Rectal smooth muscle tissue (tissue), 1 donor: ENCODE measurements around the gene ZSCAN22.
"Not testable (repeated sequence)": the region's sequence is repeated elsewhere in the genome, so short reads cannot be mapped to it uniquely, and the experiment has no call there.

ENCODE experiments used
- H3K27ac ChIP-seq: one replicate; pipeline ENCODE4 v1.7.0; 2013; ENCODE audit warnings: low read depth, low read length, inconsistent platforms
- H3K27me3 ChIP-seq: one replicate; pipeline ENCODE4 v1.7.0; 2013; ENCODE audit warnings: low read length; ENCODE audit not compliant: control insufficient read depth, insufficient read depth
- H3K36me3 ChIP-seq: one replicate; pipeline ENCODE4 v1.7.0; 2013; ENCODE audit warnings: low read length; ENCODE audit not compliant: control insufficient read depth, insufficient read depth
- H3K4me1 ChIP-seq: one replicate; pipeline ENCODE4 v1.7.0; 2013; ENCODE audit warnings: low read length; ENCODE audit not compliant: control insufficient read depth, insufficient read depth
- H3K4me3 ChIP-seq: one replicate; pipeline ENCODE4 v1.7.0; 2013; ENCODE audit warnings: low read length
- H3K9ac ChIP-seq: one replicate; pipeline ENCODE4 v1.7.0; 2013; ENCODE audit warnings: low read length

ZSCAN22 gene

GRCh38 chr19:58348080-58348479 lies 21.3 kb downstream of the ZSCAN22 start:
- not testable (repeated sequence) for H3K9ac ChIP-seq, H3K36me3 ChIP-seq, H3K4me1 ChIP-seq, H3K27ac ChIP-seq, H3K27me3 ChIP-seq
- peak overlapping the region; percentile 53 for H3K4me3 ChIP-seq

- H3K27me3 ChIP-seq, result peaks cover 6% of the 10 kb centered on the region
- H3K9ac ChIP-seq, result no peak overlapping the region
- no peaks in the 10 kb centered on the region for H3K4me1 ChIP-seq
- no peaks in the 10 kb centered on the region for H3K36me3 ChIP-seq
- H3K27ac ChIP-seq, result no peak overlapping the region
- no peak overlapping the region for H3K4me3 ChIP-seq
These were observed 22.8 kb downstream of the ZSCAN22 start for GRCh38 chr19:58349590-58349989.

- no peaks in the 10 kb centered on the region for H3K4me1 ChIP-seq
- H3K36me3 ChIP-seq, result no peaks in the 10 kb centered on the region
- H3K27me3 ChIP-seq, result peaks cover 9% of the 10 kb centered on the region
- no peak overlapping the region for H3K9ac ChIP-seq
- H3K4me3 ChIP-seq, result no peak overlapping the region
- no peak overlapping the region for H3K27ac ChIP-seq
These were observed 23.4 kb downstream of the ZSCAN22 start for GRCh38 chr19:58350001-58350861.

- Histone ChIP-seq H3K36me3 (no peaks in the 10 kb centered on the region), H3K4me3 (no peak overlapping the region), H3K9ac (no peak overlapping the region), H3K27me3 (peaks cover 9% of the 10 kb centered on the region), H3K4me1 (no peaks in the 10 kb centered on the region), H3K27ac (no peak overlapping the region)
These were observed 24.2 kb downstream of the ZSCAN22 start for GRCh38 chr19:58350871-58351557.

GRCh38 chr19:58351558-58351878 lies 24.7 kb downstream of the ZSCAN22 start:
- H3K9ac ChIP-seq, result no peak overlapping the region
- H3K4me1 ChIP-seq, result no peaks in the 10 kb centered on the region
- H3K4me3 ChIP-seq, result no peak overlapping the region
- no peak overlapping the region for H3K27ac ChIP-seq
- H3K27me3 ChIP-seq, result peaks cover 9% of the 10 kb centered on the region
- no peaks in the 10 kb centered on the region for H3K36me3 ChIP-seq

- H3K27me3 ChIP-seq, result peaks cover 9% of the 10 kb centered on the region
- H3K36me3 ChIP-seq, result no peaks in the 10 kb centered on the region
- no peaks in the 10 kb centered on the region for H3K4me1 ChIP-seq
- H3K9ac ChIP-seq, result no peak overlapping the region
- no peak overlapping the region for H3K27ac ChIP-seq
- no peak overlapping the region for H3K4me3 ChIP-seq
These were observed 25.4 kb downstream of the ZSCAN22 start for GRCh38 chr19:58351990-58352755.

- H3K27ac ChIP-seq, result no peak within 1 kb of the TSS
- no peaks in the 10 kb centered on the region for H3K4me1 ChIP-seq
- H3K9ac ChIP-seq, result no peak within 1 kb of the TSS
- no peak within 1 kb of the TSS for H3K4me3 ChIP-seq
- H3K36me3 ChIP-seq, result no peaks in the 10 kb centered on the region
- H3K27me3 ChIP-seq, result peaks cover 9% of the 10 kb centered on the region
These were observed 26.2 kb downstream of the ZSCAN22 start, which contains the start of gene A1BG for GRCh38 chr19:58352760-58353671. Gene A1BG, minus strand, starts transcription at chr19:58353492. Its CDS starts 55 bp downstream, at chr19:58353437.

GRCh38 chr19:58353717-58354477 lies 27.1 kb downstream of the ZSCAN22 start:
- peaks cover 9% of the 10 kb centered on the region for H3K27me3 ChIP-seq
- H3K4me1 ChIP-seq, result no peaks in the 10 kb centered on the region
- no peak overlapping the region for H3K9ac ChIP-seq
- H3K36me3 ChIP-seq, result no peaks in the 10 kb centered on the region
- no peak overlapping the region for H3K4me3 ChIP-seq
- H3K27ac ChIP-seq, result no peak overlapping the region

GRCh38 chr19:58354478-58355030 lies 27.8 kb downstream of the ZSCAN22 start:
- no peak overlapping the region for H3K4me3 ChIP-seq
- H3K36me3 ChIP-seq, result no peaks in the 10 kb centered on the region
- no peak overlapping the region for H3K27ac ChIP-seq
- no peak overlapping the region for H3K9ac ChIP-seq
- H3K4me1 ChIP-seq, result no peaks in the 10 kb centered on the region
- peaks cover 9% of the 10 kb centered on the region for H3K27me3 ChIP-seq

- Histone ChIP-seq H3K27ac (no peak overlapping the region), H3K4me1 (no peaks in the 10 kb centered on the region), H3K9ac (no peak overlapping the region), H3K4me3 (no peak overlapping the region), H3K27me3 (peaks cover 9% of the 10 kb centered on the region), H3K36me3 (no peaks in the 10 kb centered on the region)
These were observed 28.5 kb downstream of the ZSCAN22 start for GRCh38 chr19:58355215-58355796.
